ENCODE data around the gene ZNF727.
"Not testable (repeated sequence)": the region's sequence is repeated elsewhere in the genome, so short reads cannot be mapped to it uniquely, and the experiment has no call there.

The ZNF727 gene

GRCh38 chr7:64045301-64046040 lies at the start of gene ZNF727:
Gene ZNF727 (plus strand): TSS chr7:64045434. CDS start chr7:64045622, 188 bp downstream.
- H3K27ac ChIP-seq (ENCODE audit: low read length): no peak within 1 kb of the TSS
- H3K4me1 ChIP-seq (ENCODE audit: control insufficient read depth, low read depth, low read length): no peaks in the 10 kb centered on the region
- no peak within 1 kb of the TSS for H3K9ac ChIP-seq (ENCODE audit: low read length)
- no peaks in the 10 kb centered on the region for H3K36me3 ChIP-seq (ENCODE audit: control insufficient read depth, low read depth, low read length)
- H3K4me3 ChIP-seq (ENCODE audit: low read length): no peak within 1 kb of the TSS
- H3K9me3 ChIP-seq (ENCODE audit: control insufficient read depth, low read depth, low read length): peaks cover 58% of the 10 kb centered on the region
- H3K27me3 ChIP-seq (ENCODE audit: control insufficient read depth, insufficient read depth, low read length): no peaks in the 10 kb centered on the region

GRCh38 chr7:63998549-63998948 lies 46.7 kb upstream of the ZNF727 start, which contains the start of gene ZNF722:
Gene ZNF722 (plus strand): TSS chr7:63998849. CDS start chr7:63998962, 113 bp downstream.
- Histone ChIP-seq H3K27ac (ENCODE audit: low read length) (no peak within 1 kb of the TSS), H3K9ac (ENCODE audit: low read length) (no peak within 1 kb of the TSS), H3K9me3 (ENCODE audit: control insufficient read depth, low read depth, low read length) (peaks cover 61% of the 10 kb centered on the region)

GRCh38 chr7:64015496-64015895 lies 29.7 kb upstream of the ZNF727 start:
- H3K9ac ChIP-seq (ENCODE audit: low read length); H3K27ac ChIP-seq (ENCODE audit: low read length); H3K4me3 ChIP-seq (ENCODE audit: low read length); H3K4me1 ChIP-seq (ENCODE audit: control insufficient read depth, low read depth, low read length); H3K36me3 ChIP-seq (ENCODE audit: control insufficient read depth, low read depth, low read length); H3K27me3 ChIP-seq (ENCODE audit: control insufficient read depth, insufficient read depth, low read length): not testable (repeated sequence)
- H3K9me3 ChIP-seq (ENCODE audit: control insufficient read depth, low read depth, low read length): peaks cover 60% of the 10 kb centered on the region

More at GRCh38 chr7:63998549-63998948, 46.7 kb upstream of the ZNF727 start, which contains the start of gene ZNF722:
- Histone ChIP-seq H3K4me1 (ENCODE audit: control insufficient read depth, low read depth, low read length) (no peaks in the 10 kb centered on the region), H3K36me3 (ENCODE audit: control insufficient read depth, low read depth, low read length) (no peaks in the 10 kb centered on the region), H3K4me3 (ENCODE audit: low read length) (no peak within 1 kb of the TSS), H3K27me3 (ENCODE audit: control insufficient read depth, insufficient read depth, low read length) (no peaks in the 10 kb centered on the region)

- H3K36me3 ChIP-seq (ENCODE audit: control insufficient read depth, low read depth, low read length): no peaks in the 10 kb centered on the region
- no peaks in the 10 kb centered on the region for H3K27me3 ChIP-seq (ENCODE audit: control insufficient read depth, insufficient read depth, low read length)
- H3K9ac ChIP-seq (ENCODE audit: low read length): no peak overlapping the region
- H3K9me3 ChIP-seq (ENCODE audit: control insufficient read depth, low read depth, low read length): peaks cover 73% of the 10 kb centered on the region
- H3K27ac ChIP-seq (ENCODE audit: low read length): no peak overlapping the region
- no peaks in the 10 kb centered on the region for H3K4me1 ChIP-seq (ENCODE audit: control insufficient read depth, low read depth, low read length)
- H3K4me3 ChIP-seq (ENCODE audit: low read length): no peak overlapping the region
These were observed 9.8 kb upstream of the ZNF727 start for GRCh38 chr7:64035388-64035787.

- Histone ChIP-seq H3K9ac (ENCODE audit: low read length) (no peak overlapping the region), H3K27ac (ENCODE audit: low read length) (no peak overlapping the region), H3K36me3 (ENCODE audit: control insufficient read depth, low read depth, low read length) (no peaks in the 10 kb centered on the region), H3K4me3 (ENCODE audit: low read length) (no peak overlapping the region), H3K9me3 (ENCODE audit: control insufficient read depth, low read depth, low read length) (peaks cover 71% of the 10 kb centered on the region), H3K4me1 (ENCODE audit: control insufficient read depth, low read depth, low read length) (no peaks in the 10 kb centered on the region), H3K27me3 (ENCODE audit: control insufficient read depth, insufficient read depth, low read length) (no peaks in the 10 kb centered on the region)
These were observed 8.1 kb upstream of the ZNF727 start for GRCh38 chr7:64037095-64037494.

GRCh38 chr7:64046041-64046389 lies 781 bp downstream of the ZNF727 start:
- Histone ChIP-seq H3K27me3 (ENCODE audit: control insufficient read depth, insufficient read depth, low read length) (no peaks in the 10 kb centered on the region), H3K9me3 (ENCODE audit: control insufficient read depth, low read depth, low read length) (peaks cover 56% of the 10 kb centered on the region), H3K36me3 (ENCODE audit: control insufficient read depth, low read depth, low read length) (no peaks in the 10 kb centered on the region), H3K27ac (ENCODE audit: low read length) (no peak overlapping the region), H3K4me3 (ENCODE audit: low read length) (no peak overlapping the region), H3K4me1 (ENCODE audit: control insufficient read depth, low read depth, low read length) (no peaks in the 10 kb centered on the region), H3K9ac (ENCODE audit: low read length) (no peak overlapping the region)

- H3K4me1 ChIP-seq (ENCODE audit: control insufficient read depth, low read depth, low read length); H3K36me3 ChIP-seq (ENCODE audit: control insufficient read depth, low read depth, low read length); H3K9ac ChIP-seq (ENCODE audit: low read length); H3K27ac ChIP-seq (ENCODE audit: low read length); H3K4me3 ChIP-seq (ENCODE audit: low read length); H3K27me3 ChIP-seq (ENCODE audit: control insufficient read depth, insufficient read depth, low read length): not testable (repeated sequence)
- H3K9me3 ChIP-seq (ENCODE audit: control insufficient read depth, low read depth, low read length): peaks cover 95% of the 10 kb centered on the region
These were observed 32.8 kb downstream of the ZNF727 start for GRCh38 chr7:64077837-64078698.

- no peaks in the 10 kb centered on the region for H3K27me3 ChIP-seq (ENCODE audit: control insufficient read depth, insufficient read depth, low read length)
These were observed 33.4 kb downstream of the ZNF727 start for GRCh38 chr7:64078699-64078994.

GRCh38 chr7:64087501-64087900 lies 42.3 kb downstream of the ZNF727 start:
- no peaks in the 10 kb centered on the region for H3K27me3 ChIP-seq (ENCODE audit: control insufficient read depth, insufficient read depth, low read length)
- no peak overlapping the region for H3K4me3 ChIP-seq (ENCODE audit: low read length)
- no peaks in the 10 kb centered on the region for H3K4me1 ChIP-seq (ENCODE audit: control insufficient read depth, low read depth, low read length)
- no peaks in the 10 kb centered on the region for H3K36me3 ChIP-seq (ENCODE audit: control insufficient read depth, low read depth, low read length)
- peaks cover 76% of the 10 kb centered on the region for H3K9me3 ChIP-seq (ENCODE audit: control insufficient read depth, low read depth, low read length)
- H3K9ac ChIP-seq (ENCODE audit: low read length): no peak overlapping the region
- H3K27ac ChIP-seq (ENCODE audit: low read length): no peak overlapping the region

More at GRCh38 chr7:64078699-64078994, 33.4 kb downstream of the ZNF727 start:
- Histone ChIP-seq H3K4me1 (ENCODE audit: control insufficient read depth, low read depth, low read length) (no peaks in the 10 kb centered on the region), H3K27ac (ENCODE audit: low read length) (no peak overlapping the region), H3K4me3 (ENCODE audit: low read length) (no peak overlapping the region), H3K9ac (ENCODE audit: low read length) (no peak overlapping the region), H3K36me3 (ENCODE audit: control insufficient read depth, low read depth, low read length) (no peaks in the 10 kb centered on the region), H3K9me3 (ENCODE audit: control insufficient read depth, low read depth, low read length) (peaks cover 95% of the 10 kb centered on the region)

GRCh38 chr7:64088863-64089262 lies 43.6 kb downstream of the ZNF727 start:
- not testable (repeated sequence) for H3K9ac ChIP-seq (ENCODE audit: low read length); H3K36me3 ChIP-seq (ENCODE audit: control insufficient read depth, low read depth, low read length); H3K27ac ChIP-seq (ENCODE audit: low read length); H3K4me1 ChIP-seq (ENCODE audit: control insufficient read depth, low read depth, low read length); H3K4me3 ChIP-seq (ENCODE audit: low read length); H3K27me3 ChIP-seq (ENCODE audit: control insufficient read depth, insufficient read depth, low read length)
- peaks cover 66% of the 10 kb centered on the region for H3K9me3 ChIP-seq (ENCODE audit: control insufficient read depth, low read depth, low read length)
